ENCODE measurements around the gene SEPHS2. TPM values are rescaled to one million over a fixed set of nuclear protein-coding genes. Genes with fewer than 3 reads are reported as not detected.
A peak's percentile ranks its signal among the peaks of the same experiment; 100 is the strongest.

SEPHS2 gene
- total RNA-seq, 4 donors from 2014 or later = 21.6 to 36.1 (median 25.2) TPM

- TF ChIP-seq EP300 (IDR thresholded peaks at IDR 0.05) (no peak), POLR2AphosphoS5 (IDR thresholded peaks at IDR 0.05) (no peak), POLR2A (IDR thresholded peaks at IDR 0.05) (no peak), CTCF (IDR thresholded peaks at IDR 0.05) (no peak)
- H3K4me3 ChIP-seq = peak overlapping the region; percentile 86 to 94
- H3K36me3 ChIP-seq = peaks cover 0 to 21% of the 10 kb centered on the region in 2 donors
- H3K9me3 ChIP-seq = no peaks in the 10 kb centered on the region
- no peaks in the 10 kb centered on the region for H3K27me3 ChIP-seq
- ATAC-seq = no peak
- peaks cover 0 to 31% (median 5%) of the 10 kb centered on the region in 3 donors for H3K4me1 ChIP-seq
- 62 to 72% methylated on average over 9 to 10 of the region's 10 CpGs for WGBS, 2 donors (ENCODE audit: low coverage in 1 of 2)
- H3K27ac ChIP-seq = peak overlapping the region; percentile 92 to 98 (median 98)
Observed at GRCh38 chr16:30446203-30446595, 525 bp upstream of the SEPHS2 start.

GRCh38 chr16:30445149-30445407 is 596 bp downstream of the SEPHS2 start:
- no peak for TF ChIP-seq POLR2A (IDR thresholded peaks at IDR 0.05)
- TF ChIP-seq CTCF (IDR thresholded peaks at IDR 0.05) = no peak
- no peak for TF ChIP-seq POLR2AphosphoS5 (IDR thresholded peaks at IDR 0.05)
- no peak for TF ChIP-seq EP300 (IDR thresholded peaks at IDR 0.05)
- H3K9me3 ChIP-seq = no peaks in the 10 kb centered on the region
- no CpG with 5 or more reads among the region's 11 CpGs for WGBS, 2 donors (ENCODE audit: low coverage in 1 of 2)
- H3K4me3 ChIP-seq = peak overlapping the region; percentile 86 to 94
- ATAC-seq = no peak
- peaks cover 0 to 31% (median 5%) of the 10 kb centered on the region in 3 donors for H3K4me1 ChIP-seq
- peak overlapping the region; percentile 92 to 98 (median 98) for H3K27ac ChIP-seq
- no peaks in the 10 kb centered on the region for H3K27me3 ChIP-seq
- peaks cover 0 to 21% of the 10 kb centered on the region in 2 donors for H3K36me3 ChIP-seq

GRCh38 chr16:30444231-30445148 is 1.2 kb downstream of the SEPHS2 start:
- peak overlapping the region in 3 of 4 donors; percentile 97 to 98 (median 98) for H3K27ac ChIP-seq
- no peak for TF ChIP-seq POLR2A (IDR thresholded peaks at IDR 0.05)
- no peak for TF ChIP-seq CTCF (IDR thresholded peaks at IDR 0.05)
- TF ChIP-seq EP300 (IDR thresholded peaks at IDR 0.05) = no peak
- TF ChIP-seq POLR2AphosphoS5 (IDR thresholded peaks at IDR 0.05) = no peak
- H3K9me3 ChIP-seq = no peaks in the 10 kb centered on the region
- H3K4me1 ChIP-seq = peaks cover 0 to 31% (median 5%) of the 10 kb centered on the region in 3 donors
- no peak for ATAC-seq
- H3K27me3 ChIP-seq = no peaks in the 10 kb centered on the region
- peak overlapping the region; percentile 86 to 94 for H3K4me3 ChIP-seq
- peaks cover 0 to 21% of the 10 kb centered on the region in 2 donors for H3K36me3 ChIP-seq
- WGBS, 2 donors (ENCODE audit: low coverage in 1 of 2) = 89 to 96% methylated on average over 10 to 21 of the region's 29 CpGs

- Histone ChIP-seq H3K36me3 (peaks cover 0 to 21% of the 10 kb centered on the region in 2 donors), H3K27me3 (no peaks in the 10 kb centered on the region), H3K9me3 (no peaks in the 10 kb centered on the region), H3K4me3 (no peak overlapping the region), H3K4me1 (peaks cover 0 to 31% (median 5%) of the 10 kb centered on the region in 3 donors), H3K27ac (no peak overlapping the region)
- TF ChIP-seq POLR2A (IDR thresholded peaks at IDR 0.05) = no peak
- TF ChIP-seq CTCF (IDR thresholded peaks at IDR 0.05) = no peak
- no peak for TF ChIP-seq EP300 (IDR thresholded peaks at IDR 0.05)
- ATAC-seq = no peak
- WGBS, 2 donors (ENCODE audit: low coverage in 1 of 2) = 94 to 100% methylated on average over 2 of the region's 2 CpGs
Observed at GRCh38 chr16:30443631-30444030, 2.0 kb downstream of the SEPHS2 start.

Measured in gastroesophageal sphincter (tissue), 4 donors.